H1 (cell line): ENCODE data around the gene IQCE. TPM values are rescaled to one million over a fixed set of nuclear protein-coding genes. Genes with fewer than 3 reads are reported as not detected.
A peak's percentile ranks its signal among the peaks of the same experiment; 100 is the strongest.

Experiments used
- CTCF ChIA-PET: fragments of 300-600 bp; sonication (Branson Sonifier 250); formaldehyde crosslinking; loops from one replicate; lab custom pipeline; 2021; ENCODE audit not compliant: partially characterized antibody; lab: Charles Lee
- POLR2A ChIA-PET: fragments of 300-600 bp; sonication (Branson Sonifier 250); formaldehyde crosslinking; loops from one replicate; lab custom pipeline; 2021; ENCODE audit warnings: inconsistent platforms; ENCODE audit not compliant: partially characterized antibody; lab: Charles Lee
- DNase-seq, 2 experiments: peaks; one replicate each; pipeline versions ENCODE4 v3.0.0 to v3.0.0-alpha.2; 2010 to 2022; ENCODE audit warnings: low spot score in 2 of 2, low read depth in 1 of 2, mixed read lengths in 1 of 2
- FAIRE-seq: peaks from 2 replicates; lab custom pipeline; 2011; peaks lifted over from hg19 to GRCh38; lab: Jason Lieb, UNC
- H2AFZ ChIP-seq: 2 replicates; pipeline ENCODE4 v1.8.1; 2012; ENCODE audit warnings: low read length, inconsistent platforms
- H2AK5ac ChIP-seq: 2 replicates; pipeline ENCODE4 v1.6.1; 2013; ENCODE audit warnings: low read depth, low read length
- H2BK120ac ChIP-seq: replicated peaks from 2 replicates; pipeline ENCODE3; 2013; ENCODE audit warnings: low read depth, low read length, inconsistent platforms
- H2BK12ac ChIP-seq: 2 replicates; pipeline ENCODE4 v1.6.1; 2013; ENCODE audit warnings: low read depth, low read length
- H2BK15ac ChIP-seq: 2 replicates; pipeline ENCODE4 v1.6.1; 2013; ENCODE audit warnings: low read length
- H2BK20ac ChIP-seq: 2 replicates; pipeline ENCODE4 v1.6.1; 2013; ENCODE audit warnings: low read length
- H2BK5ac ChIP-seq: 2 replicates; pipeline ENCODE4 v1.6.1; 2013; ENCODE audit warnings: low read depth, low read length
- H3K14ac ChIP-seq: 2 replicates; pipeline ENCODE4 v1.6.1; 2013; ENCODE audit warnings: inconsistent platforms; ENCODE audit not compliant: insufficient read length
- H3K18ac ChIP-seq: 2 replicates; pipeline ENCODE4 v1.6.1; 2013; ENCODE audit warnings: low read length; ENCODE audit errors: extremely low read depth
- H3K23ac ChIP-seq: 2 replicates; pipeline ENCODE4 v1.6.1; 2013; ENCODE audit warnings: inconsistent platforms; ENCODE audit not compliant: insufficient read length
- H3K23me2 ChIP-seq: 2 replicates; pipeline ENCODE4 v1.6.1; 2013; ENCODE audit warnings: low read depth, low read length
- H3K27ac ChIP-seq: 2 replicates; pipeline ENCODE4 v1.6.1; 2011; ENCODE audit warnings: low read depth, low read length, inconsistent platforms
- H3K27me3 ChIP-seq, 4 experiments: replicated peaks in 1 of 4; 1 replicate in 1 of 4; 2 replicates in 3 of 4; pipeline versions ENCODE4 v1.6.1 to v1.8.1; 2011 to 2013; ENCODE audit warnings: low read length in 3 of 4, mild to moderate bottlenecking in 3 of 4, inconsistent platforms in 2 of 4, mixed read lengths in 2 of 4, moderate library complexity in 1 of 4; ENCODE audit not compliant: control insufficient read depth in 3 of 4, insufficient read depth in 3 of 4; ENCODE audit errors: extremely low read depth in 1 of 4
- H3K36me3 ChIP-seq, 4 experiments: 2 replicates each; pipeline versions ENCODE4 v1.6.1 to v1.8.1; 2011 to 2013; ENCODE audit warnings: mild to moderate bottlenecking in 4 of 4, low read length in 3 of 4, moderate library complexity in 2 of 4, control low read depth in 1 of 4, inconsistent platforms in 1 of 4; ENCODE audit not compliant: insufficient read depth in 4 of 4, control insufficient read depth in 2 of 4
- H3K4ac ChIP-seq: replicated peaks from 2 replicates; pipeline ENCODE3; 2013; ENCODE audit warnings: low read length, low read depth, mixed read lengths, inconsistent platforms; ENCODE audit not compliant: insufficient read length
- H3K4me1 ChIP-seq, 4 experiments: replicated peaks in 1 of 4; 1 replicate in 1 of 4; 2 replicates in 3 of 4; pipeline versions ENCODE4 v1.6.1 to v1.8.1; 2011 to 2013; ENCODE audit warnings: low read length in 3 of 4, inconsistent platforms in 2 of 4, mixed read lengths in 1 of 4; ENCODE audit not compliant: insufficient read depth in 4 of 4, control insufficient read depth in 3 of 4
- H3K4me2 ChIP-seq, 2 experiments: 2 replicates each; pipeline versions ENCODE4 v1.6.1 to v1.8.1; 2011 to 2013; ENCODE audit warnings: low read depth in 2 of 2, low read length in 2 of 2, control low read depth in 1 of 2, inconsistent platforms in 1 of 2, mild to moderate bottlenecking in 1 of 2; ENCODE audit not compliant: insufficient read depth in 1 of 2
- H3K4me3 ChIP-seq, 4 experiments: fragments of 200-600, 300-600 bp in 1 of 4; sonication (generic), shearing (Covaris generic), sonication (Bioruptor Twin) in 1 of 4; 2 replicates each; pipeline versions ENCODE4 v1.5.1 to v1.8.1; 2011 to 2016; ENCODE audit warnings: low read length in 4 of 4, low read depth in 3 of 4, control low read depth in 2 of 4, inconsistent platforms in 2 of 4, mild to moderate bottlenecking in 2 of 4, mixed read lengths in 1 of 4, moderate library complexity in 1 of 4; ENCODE audit not compliant: insufficient read depth in 2 of 4; ENCODE audit errors: extremely low read depth in 1 of 4
- H3K56ac ChIP-seq: replicated peaks from 2 replicates; pipeline ENCODE3; 2013; ENCODE audit warnings: low read depth, mild to moderate bottlenecking, mixed read lengths, low read length, inconsistent platforms; ENCODE audit not compliant: insufficient read length
- H3K79me1 ChIP-seq: 2 replicates; pipeline ENCODE4 v1.6.1; 2013; ENCODE audit warnings: low read depth, low read length, control low read depth
- H3K79me2 ChIP-seq, 2 experiments: 2 replicates each; pipeline versions ENCODE4 v1.6.1 to v1.8.1; 2012 to 2013; ENCODE audit warnings: low read length in 2 of 2, mild to moderate bottlenecking in 2 of 2, inconsistent platforms in 1 of 2; ENCODE audit not compliant: insufficient read depth in 2 of 2, control insufficient read depth in 1 of 2
- H3K9ac ChIP-seq, 4 experiments: replicated peaks in 1 of 4; 1 replicate in 1 of 4; 2 replicates in 3 of 4; pipeline versions ENCODE4 v1.6.1 to v1.8.1; 2011 to 2013; ENCODE audit warnings: low read depth in 3 of 4, low read length in 3 of 4, control low read depth in 2 of 4, mild to moderate bottlenecking in 2 of 4, moderate library complexity in 2 of 4, inconsistent platforms in 1 of 4; ENCODE audit errors: extremely low read depth in 1 of 4
- H3K9me3 ChIP-seq, 2 experiments: 2 replicates each; pipeline versions ENCODE4 v1.6.1 to v1.8.1; 2012 to 2013; ENCODE audit warnings: mild to moderate bottlenecking in 2 of 2, moderate library complexity in 2 of 2, control low read depth in 1 of 2, inconsistent platforms in 1 of 2, low read depth in 1 of 2, low read length in 1 of 2, mixed read lengths in 1 of 2; ENCODE audit not compliant: insufficient read depth in 2 of 2
- H4K20me1 ChIP-seq, 2 experiments: replicated peaks in 1 of 2; 2 replicates each; pipeline versions ENCODE3 to v1.8.1; 2011 to 2013; ENCODE audit warnings: inconsistent platforms in 2 of 2, low read length in 2 of 2, mild to moderate bottlenecking in 1 of 2; ENCODE audit not compliant: insufficient read depth in 2 of 2, control insufficient read depth in 1 of 2
- H4K5ac ChIP-seq: 2 replicates; pipeline ENCODE4 v1.6.1; 2013; ENCODE audit warnings: low read length, low read depth, mixed read lengths, inconsistent platforms; ENCODE audit not compliant: insufficient read length
- H4K8ac ChIP-seq: 2 replicates; pipeline ENCODE4 v1.8.0; 2013; ENCODE audit warnings: mild to moderate bottlenecking, moderate library complexity, low read length, inconsistent platforms; ENCODE audit not compliant: insufficient read depth; ENCODE audit errors: extremely low read depth
- H4K91ac ChIP-seq: replicated peaks from 2 replicates; pipeline ENCODE3; 2013; ENCODE audit warnings: low read length, mixed read lengths, inconsistent platforms; ENCODE audit not compliant: insufficient read length
- BACH1 ChIP-seq: IDR thresholded peaks from 2 replicates; pipeline ENCODE4 v1.6.1; 2012; ENCODE audit warnings: low read length, improper control_type of control experiment
- CBX8 ChIP-seq: fragments of 300-800, 300-1000 bp; sonication (generic); IDR thresholded peaks from 2 replicates; pipeline ENCODE4 v1.7.1; 2016; ENCODE audit warnings: low read depth, low read length, borderline replicate concordance
- MAFK ChIP-seq: IDR thresholded peaks from 2 replicates; pipeline ENCODE4 v1.6.1; 2012; ENCODE audit warnings: low read depth, mild to moderate bottlenecking, improper control_type of control experiment, low read length
- MAX ChIP-seq: IDR thresholded peaks from 2 replicates; pipeline ENCODE4 v1.6.1; 2012; ENCODE audit warnings: inconsistent platforms
- NANOG ChIP-seq: IDR thresholded peaks from 2 replicates; pipeline ENCODE4 v1.6.1; 2011; ENCODE audit warnings: low read length, low read depth, mild to moderate bottlenecking, inconsistent platforms; ENCODE audit not compliant: insufficient read depth, poor library complexity, severe bottlenecking
- SP1 ChIP-seq: IDR thresholded peaks from 2 replicates; pipeline ENCODE4 v1.6.1; 2011; ENCODE audit warnings: low read depth, low read length
- SP2 ChIP-seq: IDR thresholded peaks from 2 replicates; pipeline ENCODE4 v1.6.1; 2012; ENCODE audit warnings: mild to moderate bottlenecking, low read length, inconsistent platforms
- SUZ12 ChIP-seq: fragments of 200-600 bp; sonication (generic); IDR thresholded peaks from 2 replicates; pipeline ENCODE4 v1.6.1; 2012; ENCODE audit warnings: mild to moderate bottlenecking, inconsistent platforms, low read length, moderate library complexity, mixed read lengths
- WGBS, 2 experiments: shearing (Covaris generic) in 1 of 2; methylation state at CpG; one replicate each; pipeline versions ENCODE4 v1.1.6 to v1.1.7; 2013 to 2015; ENCODE audit warnings: low lambda C conversion rate in 2 of 2, mixed read lengths in 2 of 2, inconsistent platforms in 1 of 2, low coverage in 1 of 2, missing lambda C conversion rate in 1 of 2; ENCODE audit not compliant: insufficient replicate concordance in 2 of 2, insufficient coverage in 1 of 2, insufficient read length in 1 of 2; ENCODE audit errors: extremely low coverage in 1 of 2, missing lambda C conversion rate in 1 of 2; 5-methylcytosine and 5-hydroxymethylcytosine counted together
- polyA plus RNA-seq, 7 experiments: library from polyadenylated mRNA; depleted of rRNA in 3 of 7; stranded (reverse) in 5 of 7; unstranded in 2 of 7; fragments of >200 nt in 5 of 7; fragments of 200-250 nt in 2 of 7; gene quantifications; 1 replicate in 5 of 7; 2 replicates in 1 of 7; 4 replicates in 1 of 7; pipeline versions ENCODE4 v1.2.1 to v1.2.3, GENCODE V29; 2011 to 2013; ENCODE audit warnings: missing spikeins in 2 of 7, mixed read lengths in 2 of 7
- total RNA-seq: library from RNA; stranded (reverse); fragmentation: NEBNext Ultra II Directional; extraction: Animal tissue kit (Norgen Biotek cat#: 25700); gene quantifications from 2 replicates; pipeline ENCODE4 v1.2.1, GENCODE V29; 2021

The IQCE gene
- total and polyA plus RNA-seq, 2 of the 8 experiments (the other 6 are each of a cell fraction or from before 2014, with no cell fraction given), result 2.2 to 4.9 TPM

- H3K79me2 ChIP-seq, result no peaks in the 10 kb centered on the region
- no peak for TF ChIP-seq SP1
- no peak for TF ChIP-seq MAX
- no peak for TF ChIP-seq NANOG
- TF ChIP-seq BACH1, result no peak
- no peak for TF ChIP-seq MAFK
- TF ChIP-seq CBX8, result no peak
- no peak for TF ChIP-seq SP2
- no peak for TF ChIP-seq SUZ12
- H2BK15ac ChIP-seq, result no peak overlapping the region
- DNase-seq, result no peak
- no peaks in the 10 kb centered on the region; the same call in 1 of the 2 replicates for H3K23me2 ChIP-seq
- no peak overlapping the region for H3K4me2 ChIP-seq
- H2BK5ac ChIP-seq, result no peak overlapping the region
- H2BK12ac ChIP-seq, result no peak overlapping the region
- H4K20me1 ChIP-seq, result peaks cover 0 to 2% of the 10 kb centered on the region in 2 experiments
- no peak overlapping the region for H3K9ac ChIP-seq
- H4K5ac ChIP-seq, result no peak overlapping the region
- H3K79me1 ChIP-seq, result no peaks in the 10 kb centered on the region
- H3K4ac ChIP-seq, result no peak overlapping the region
- H3K14ac ChIP-seq, result no peak overlapping the region
- no peak for FAIRE-seq
- H3K4me1 ChIP-seq, result peaks cover 0 to 2% (median 0%) of the 10 kb centered on the region in 4 experiments; a peak in 1 of 7 replicates
- H3K56ac ChIP-seq, result no peak overlapping the region
- no peak overlapping the region for H2AK5ac ChIP-seq
- no peak overlapping the region for H3K23ac ChIP-seq
- H3K18ac ChIP-seq, result no peak overlapping the region
- CTCF ChIA-PET, result interaction anchor here (0.8 to 3.7 kb wide), 15 partner anchors 11 to 124 kb away, joined by 3 to 18 read pairs (median 4); partner anchors contain the start of gene IQCE
- H3K4me3 ChIP-seq, result no peak overlapping the region
- H3K27ac ChIP-seq, result no peak overlapping the region
- no peak overlapping the region for H4K91ac ChIP-seq
- H3K9me3 ChIP-seq, result no peaks in the 10 kb centered on the region
- WGBS, 2 experiments, result 90% methylated on average over 21 of the region's 21 CpGs; no CpG with 5 or more reads in 1 of the 2 experiments
- no peaks in the 10 kb centered on the region for H3K27me3 ChIP-seq
- POLR2A ChIA-PET, result interaction anchor here (1.0 to 1.3 kb wide), 2 partner anchors 10 to 25 kb away, joined by 3 read pairs; no protein-coding TSS in a partner anchor
- 0 out of 2 replicates have a peak overlapping the region, but pooled peaks have one; percentile 42 for H4K8ac ChIP-seq
- H2AFZ ChIP-seq, result no peak overlapping the region
- H2BK20ac ChIP-seq, result no peak overlapping the region
- no peaks in the 10 kb centered on the region for H3K36me3 ChIP-seq
- no peak overlapping the region for H2BK120ac ChIP-seq
Measured at GRCh38 chr7:2575046-2575732, 16.4 kb downstream of the IQCE start.
